Measurements from ENCODE around the gene OXSM.

Gene OXSM

DNA sequence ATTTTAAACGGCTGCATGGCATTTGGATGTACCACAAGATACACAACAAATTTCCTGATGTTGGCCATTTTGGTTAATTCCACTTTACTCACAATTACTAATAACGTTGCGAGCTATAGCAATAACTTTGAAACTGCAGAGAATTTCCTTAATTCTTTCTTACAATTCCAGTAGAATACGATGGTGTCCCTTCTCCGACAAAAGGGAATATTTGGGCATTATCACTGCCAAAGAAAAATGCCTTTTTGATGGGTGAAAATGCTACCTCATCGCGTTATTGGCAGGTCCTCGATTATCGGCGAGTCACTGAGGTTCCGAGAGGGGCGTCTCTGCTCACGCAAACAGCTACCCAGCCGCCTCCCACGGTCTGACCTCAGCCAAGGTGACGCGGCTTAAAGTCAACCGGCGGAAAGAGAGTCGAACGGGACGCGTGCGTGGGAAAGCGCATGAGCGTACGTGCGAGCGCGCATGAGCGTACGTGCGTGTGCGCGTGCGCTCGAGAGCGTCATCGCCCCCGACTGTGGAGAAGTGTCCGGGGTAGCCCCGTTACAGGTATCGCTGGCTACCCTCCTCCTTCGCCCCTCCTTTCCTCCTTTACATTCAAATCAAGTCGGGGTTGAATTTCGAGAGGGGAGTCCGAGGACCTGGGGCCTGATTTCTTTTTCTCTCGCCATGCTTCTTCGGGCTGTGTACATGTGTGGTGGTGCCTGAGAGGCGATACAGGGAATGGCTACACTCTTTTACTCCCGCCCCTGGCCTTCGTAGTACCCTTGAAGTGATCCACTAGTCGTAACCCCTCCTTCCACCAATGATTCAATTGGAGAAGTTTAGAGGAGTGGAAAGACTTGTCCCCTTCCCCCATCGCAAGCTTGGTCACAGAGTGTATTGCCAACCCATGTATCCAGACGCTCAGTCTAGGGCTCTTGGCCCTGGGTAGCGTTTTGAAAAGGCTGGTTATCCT is at the start of gene OXSM:
TSS of gene OXSM (plus strand) at position 495 of the 961 bp plus-strand sequence. CDS start 931 bp downstream, outside the sequence.
- Histone ChIP-seq H3K36me3 (ENCODE audit: insufficient read depth, low read length) (no peaks in the 10 kb centered on the region), H4K20me1 (ENCODE audit: insufficient read depth, low read length, poor library complexity, severe bottlenecking) (no peaks in the 10 kb centered on the region), H3K27me3 (ENCODE audit: insufficient read depth, low read length, poor library complexity, severe bottlenecking) (no peaks in the 10 kb centered on the region), H3K9ac (ENCODE audit: low read depth, low read length, poor library complexity, severe bottlenecking) (peak within 1 kb of the TSS; percentile 91), H3F3A (ENCODE audit: low read depth) (no peaks in the 10 kb centered on the region), H3K4me2 (ENCODE audit: low read depth, low read length, poor library complexity, severe bottlenecking) (peak within 1 kb of the TSS; percentile 91), H3K4me3 (ENCODE audit: low read length, poor library complexity, severe bottlenecking) (peak within 1 kb of the TSS; percentile 93), H3K79me2 (ENCODE audit: insufficient read depth, low read length) (peaks cover 55% of the 10 kb centered on the region), H3K9me3 (ENCODE audit: insufficient read depth, low read depth, low read length) (no peaks in the 10 kb centered on the region), H2AFZ (ENCODE audit: low read length) (peak within 1 kb of the TSS; percentile 90), H3K9me2 (replicated peaks; ENCODE audit: low read depth, low read length) (no peaks in the 10 kb centered on the region), H3K4me1 (ENCODE audit: insufficient read depth, low read length, poor library complexity, severe bottlenecking) (peaks cover 46% of the 10 kb centered on the region)
- TF ChIP-seq, protein P1, sequence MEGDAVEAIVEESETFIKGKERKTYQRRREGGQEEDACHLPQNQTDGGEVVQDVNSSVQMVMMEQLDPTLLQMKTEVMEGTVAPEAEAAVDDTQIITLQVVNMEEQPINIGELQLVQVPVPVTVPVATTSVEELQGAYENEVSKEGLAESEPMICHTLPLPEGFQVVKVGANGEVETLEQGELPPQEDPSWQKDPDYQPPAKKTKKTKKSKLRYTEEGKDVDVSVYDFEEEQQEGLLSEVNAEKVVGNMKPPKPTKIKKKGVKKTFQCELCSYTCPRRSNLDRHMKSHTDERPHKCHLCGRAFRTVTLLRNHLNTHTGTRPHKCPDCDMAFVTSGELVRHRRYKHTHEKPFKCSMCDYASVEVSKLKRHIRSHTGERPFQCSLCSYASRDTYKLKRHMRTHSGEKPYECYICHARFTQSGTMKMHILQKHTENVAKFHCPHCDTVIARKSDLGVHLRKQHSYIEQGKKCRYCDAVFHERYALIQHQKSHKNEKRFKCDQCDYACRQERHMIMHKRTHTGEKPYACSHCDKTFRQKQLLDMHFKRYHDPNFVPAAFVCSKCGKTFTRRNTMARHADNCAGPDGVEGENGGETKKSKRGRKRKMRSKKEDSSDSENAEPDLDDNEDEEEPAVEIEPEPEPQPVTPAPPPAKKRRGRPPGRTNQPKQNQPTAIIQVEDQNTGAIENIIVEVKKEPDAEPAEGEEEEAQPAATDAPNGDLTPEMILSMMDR (conservative IDR thresholded peaks at IDR 0.05; ENCODE audit: low read length), result no peak; the same call in 1 of the 2 replicates
- no peak for TF ChIP-seq EZH2phosphoT487 (IDR thresholded peaks at IDR 0.05; ENCODE audit: borderline replicate concordance)

DNA sequence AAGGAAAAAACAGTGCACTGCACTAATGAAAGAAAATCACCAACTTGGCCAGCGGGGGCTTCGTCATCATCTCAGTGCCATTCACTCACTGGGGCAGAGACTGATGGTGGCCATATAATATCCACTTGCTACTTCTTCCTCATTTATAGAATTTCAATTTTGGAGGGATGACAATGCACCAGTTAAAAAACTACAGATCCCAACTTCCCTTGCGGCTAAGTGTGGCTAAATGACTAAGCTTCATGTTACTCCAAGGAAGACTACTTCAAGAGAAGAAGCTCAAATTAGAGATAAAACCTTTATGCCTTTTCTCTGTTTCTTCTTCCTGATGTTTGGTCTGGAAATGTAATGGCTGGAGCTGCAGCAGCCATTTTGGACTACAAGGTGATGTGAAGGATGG is 45.4 kb upstream of the OXSM start:
- TF ChIP-seq, protein P1 (conservative IDR thresholded peaks at IDR 0.05; ENCODE audit: low read length), result peak; percentile 22; the same call in 1 of the 2 replicates
- TF ChIP-seq EZH2phosphoT487 (IDR thresholded peaks at IDR 0.05; ENCODE audit: borderline replicate concordance), result no peak
- H3K79me2 ChIP-seq (ENCODE audit: insufficient read depth, low read length), result peaks cover 4% of the 10 kb centered on the region; the same call in 1 of the 2 replicates
- no peak overlapping the region for H3K4me2 ChIP-seq (ENCODE audit: low read depth, low read length, poor library complexity, severe bottlenecking)
- no peaks in the 10 kb centered on the region for H3K9me2 ChIP-seq (replicated peaks; ENCODE audit: low read depth, low read length)
- no peak overlapping the region for H3K4me3 ChIP-seq (ENCODE audit: low read length, poor library complexity, severe bottlenecking)
- H3K4me1 ChIP-seq (ENCODE audit: insufficient read depth, low read length, poor library complexity, severe bottlenecking), result no peaks in the 10 kb centered on the region
- no peaks in the 10 kb centered on the region for H3K9me3 ChIP-seq (ENCODE audit: insufficient read depth, low read depth, low read length)
- H4K20me1 ChIP-seq (ENCODE audit: insufficient read depth, low read length, poor library complexity, severe bottlenecking), result no peaks in the 10 kb centered on the region
- peaks cover 75% of the 10 kb centered on the region; the same call in 1 of the 2 replicates for H3K36me3 ChIP-seq (ENCODE audit: insufficient read depth, low read length)
- no peak overlapping the region for H2AFZ ChIP-seq (ENCODE audit: low read length)
- no peak overlapping the region for H3K9ac ChIP-seq (ENCODE audit: low read depth, low read length, poor library complexity, severe bottlenecking)
- H3K27me3 ChIP-seq (ENCODE audit: insufficient read depth, low read length, poor library complexity, severe bottlenecking), result no peaks in the 10 kb centered on the region
- no peaks in the 10 kb centered on the region for H3F3A ChIP-seq (ENCODE audit: low read depth)

DNA sequence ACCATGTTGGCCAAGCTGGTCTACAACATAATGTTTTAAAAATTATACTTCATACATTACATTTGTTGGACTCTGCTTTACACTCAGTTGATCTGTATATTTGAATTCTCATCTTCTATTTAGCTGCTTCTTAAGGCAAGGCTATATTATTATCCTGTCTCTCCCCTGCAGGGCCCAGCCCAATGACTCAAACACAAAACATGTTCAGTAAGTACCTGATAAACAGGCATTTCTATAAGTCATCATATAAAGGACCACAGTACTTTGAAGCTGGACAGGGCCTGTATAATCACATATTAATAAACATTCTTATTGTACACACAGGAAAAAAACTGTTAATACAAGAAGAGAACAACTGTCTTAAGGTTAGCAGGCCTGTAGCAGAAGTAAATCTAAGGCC is 42.9 kb upstream of the OXSM start:
- Histone ChIP-seq H2AFZ (ENCODE audit: low read length) (no peak overlapping the region), H3K9me3 (ENCODE audit: insufficient read depth, low read depth, low read length) (no peaks in the 10 kb centered on the region), H3K79me2 (ENCODE audit: insufficient read depth, low read length) (peaks cover 4% of the 10 kb centered on the region; the same call in 1 of the 2 replicates), H3K27me3 (ENCODE audit: insufficient read depth, low read length, poor library complexity, severe bottlenecking) (no peaks in the 10 kb centered on the region), H3K4me1 (ENCODE audit: insufficient read depth, low read length, poor library complexity, severe bottlenecking) (no peaks in the 10 kb centered on the region), H3K36me3 (ENCODE audit: insufficient read depth, low read length) (peaks cover 89% of the 10 kb centered on the region), H3F3A (ENCODE audit: low read depth) (no peaks in the 10 kb centered on the region), H3K4me2 (ENCODE audit: low read depth, low read length, poor library complexity, severe bottlenecking) (no peak overlapping the region), H4K20me1 (ENCODE audit: insufficient read depth, low read length, poor library complexity, severe bottlenecking) (no peaks in the 10 kb centered on the region), H3K9ac (ENCODE audit: low read depth, low read length, poor library complexity, severe bottlenecking) (no peak overlapping the region), H3K4me3 (ENCODE audit: low read length, poor library complexity, severe bottlenecking) (no peak overlapping the region), H3K9me2 (replicated peaks; ENCODE audit: low read depth, low read length) (no peaks in the 10 kb centered on the region)
- no peak for TF ChIP-seq EZH2phosphoT487 (IDR thresholded peaks at IDR 0.05; ENCODE audit: borderline replicate concordance)
- TF ChIP-seq, protein P1 (conservative IDR thresholded peaks at IDR 0.05; ENCODE audit: low read length), result no peak
